HUES64 (cell line): ENCODE data around the gene LGR5.
A peak's percentile ranks its signal among the peaks of the same experiment; 100 is the strongest.

Experiments
- H3K27ac ChIP-seq: 2 replicates; pipeline ENCODE4 v1.7.0; 2013; ENCODE audit warnings: low read depth, low read length, inconsistent platforms
- H3K27me3 ChIP-seq: 2 replicates; pipeline ENCODE4 v1.6.1; 2013; ENCODE audit warnings: mild to moderate bottlenecking, low read length; ENCODE audit not compliant: insufficient read depth
- H3K36me3 ChIP-seq: 2 replicates; pipeline ENCODE4 v1.6.1; 2013; ENCODE audit warnings: mild to moderate bottlenecking, low read length; ENCODE audit not compliant: insufficient read depth
- H3K4me1 ChIP-seq: 2 replicates; pipeline ENCODE4 v1.6.1; 2013; ENCODE audit warnings: mild to moderate bottlenecking, low read length, moderate library complexity; ENCODE audit not compliant: insufficient read depth
- H3K4me3 ChIP-seq: 2 replicates; pipeline ENCODE4 v1.5.1; 2013; ENCODE audit warnings: mild to moderate bottlenecking, low read length, moderate library complexity
- H3K9ac ChIP-seq: 2 replicates; pipeline ENCODE4 v1.6.1; 2013; ENCODE audit warnings: mild to moderate bottlenecking, low read depth, low read length
- H3K9me3 ChIP-seq: 2 replicates; pipeline ENCODE4 v1.6.1; 2013; ENCODE audit warnings: low read depth, low read length; ENCODE audit not compliant: insufficient read depth
- WGBS: fragments of 150-250, 120-280 bp; methylation state at CpG from one replicate; pipeline ENCODE4 v1.1.7; 2013; ENCODE audit warnings: missing lambda C conversion rate; 5-methylcytosine and 5-hydroxymethylcytosine counted together

Gene LGR5

DNA sequence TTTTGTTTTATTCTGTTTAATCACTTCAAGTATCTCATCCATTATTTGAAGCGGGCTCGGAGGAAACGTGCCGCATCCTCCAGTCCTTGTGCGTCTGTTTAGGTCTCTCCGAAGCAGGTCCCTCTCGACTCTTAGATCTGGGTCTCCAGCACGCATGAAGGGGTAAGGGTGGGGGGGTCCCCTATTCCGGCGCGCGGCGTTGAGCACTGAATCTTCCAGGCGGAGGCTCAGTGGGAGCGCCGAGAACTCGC is 311 bp upstream of the LGR5 start:
- H3K27ac ChIP-seq, result no peak overlapping the region
- peaks cover 14% of the 10 kb centered on the region for H3K9me3 ChIP-seq
- 3% methylated on average over 17 of the region's 17 CpGs for WGBS
- H3K27me3 ChIP-seq, result peaks cover 75% of the 10 kb centered on the region
- H3K4me1 ChIP-seq, result peaks cover 14% of the 10 kb centered on the region
- peak overlapping the region; percentile 63 for H3K4me3 ChIP-seq
- H3K9ac ChIP-seq, result no peak overlapping the region; the same call in 1 of the 2 replicates
- H3K36me3 ChIP-seq, result no peaks in the 10 kb centered on the region

DNA sequence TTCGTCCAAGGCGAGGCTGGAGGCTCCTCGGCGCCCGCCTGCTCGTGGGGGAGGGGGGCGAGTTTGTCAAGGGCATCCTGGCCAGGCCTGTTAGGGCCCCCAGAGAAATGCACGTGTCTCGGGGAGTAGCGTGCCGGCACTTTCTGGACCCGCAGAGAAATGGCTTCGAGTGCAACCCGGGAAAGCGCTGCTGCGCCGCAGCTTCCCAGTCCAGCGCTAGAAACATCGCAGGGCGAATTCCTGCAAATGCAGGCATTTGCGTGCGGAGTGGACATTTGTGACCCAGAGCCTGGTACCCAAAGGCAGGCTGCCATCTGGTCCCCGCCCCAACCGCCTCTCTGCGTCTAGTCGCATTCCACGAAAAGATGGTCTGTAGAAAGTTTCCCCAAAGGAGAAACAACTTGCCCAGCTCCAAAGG is 756 bp downstream of the LGR5 start:
- WGBS, result 1% methylated on average over 27 of the region's 27 CpGs
- Histone ChIP-seq H3K9me3 (peaks cover 14% of the 10 kb centered on the region), H3K27me3 (peaks cover 78% of the 10 kb centered on the region), H3K4me3 (peak overlapping the region; percentile 63), H3K4me1 (peaks cover 14% of the 10 kb centered on the region), H3K36me3 (no peaks in the 10 kb centered on the region), H3K27ac (no peak overlapping the region), H3K9ac (no peak overlapping the region)

DNA sequence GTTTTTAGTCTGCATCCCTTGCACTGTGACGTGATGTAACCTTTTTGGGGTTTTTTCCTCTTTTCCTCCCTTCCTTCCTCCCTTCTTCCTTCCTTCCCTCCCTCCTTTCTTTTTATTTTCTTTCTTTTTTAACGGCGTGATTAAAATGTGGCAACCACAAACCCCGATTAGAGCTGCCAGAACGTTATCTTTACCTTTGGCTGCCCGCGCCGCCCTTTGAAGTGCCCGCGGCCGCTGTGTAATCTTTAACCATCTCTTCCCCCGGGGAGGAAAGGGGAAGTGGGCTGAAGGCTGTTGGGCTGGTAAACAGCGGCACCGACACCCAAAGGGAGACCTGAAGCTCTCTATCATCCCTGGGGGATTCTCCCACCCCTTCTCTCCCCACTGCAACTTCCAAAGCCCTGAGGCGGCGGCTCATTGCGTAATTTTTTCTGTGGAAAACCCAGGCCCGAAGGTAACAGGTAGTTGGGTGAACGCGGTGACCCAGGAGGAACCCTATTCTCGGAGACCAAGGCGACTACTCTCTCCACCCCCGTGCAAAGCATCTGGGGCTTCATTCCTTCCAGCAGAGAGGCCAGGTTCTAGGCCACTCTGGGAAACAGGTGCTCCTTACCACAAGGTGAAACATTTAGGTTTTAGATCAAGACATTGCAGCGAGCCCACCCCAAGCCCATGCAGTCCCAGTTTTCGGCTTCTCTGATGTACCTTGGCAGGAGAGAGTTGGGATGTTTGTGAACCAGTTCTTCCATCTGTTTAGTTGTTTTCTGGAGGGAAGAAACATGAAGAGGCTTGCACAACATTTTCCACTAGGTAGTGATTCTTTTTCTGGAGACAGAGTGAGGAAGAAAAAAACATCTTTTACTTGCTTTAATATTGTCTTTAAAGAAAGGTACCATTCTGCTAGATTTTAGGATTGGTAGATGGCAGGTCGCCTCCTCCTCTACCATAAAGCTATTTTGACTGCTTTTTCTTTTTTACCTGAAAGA is 1.5 kb downstream of the LGR5 start:
- Histone ChIP-seq H3K27ac (no peak overlapping the region), H3K4me1 (peaks cover 14% of the 10 kb centered on the region), H3K27me3 (peaks cover 78% of the 10 kb centered on the region)

DNA sequence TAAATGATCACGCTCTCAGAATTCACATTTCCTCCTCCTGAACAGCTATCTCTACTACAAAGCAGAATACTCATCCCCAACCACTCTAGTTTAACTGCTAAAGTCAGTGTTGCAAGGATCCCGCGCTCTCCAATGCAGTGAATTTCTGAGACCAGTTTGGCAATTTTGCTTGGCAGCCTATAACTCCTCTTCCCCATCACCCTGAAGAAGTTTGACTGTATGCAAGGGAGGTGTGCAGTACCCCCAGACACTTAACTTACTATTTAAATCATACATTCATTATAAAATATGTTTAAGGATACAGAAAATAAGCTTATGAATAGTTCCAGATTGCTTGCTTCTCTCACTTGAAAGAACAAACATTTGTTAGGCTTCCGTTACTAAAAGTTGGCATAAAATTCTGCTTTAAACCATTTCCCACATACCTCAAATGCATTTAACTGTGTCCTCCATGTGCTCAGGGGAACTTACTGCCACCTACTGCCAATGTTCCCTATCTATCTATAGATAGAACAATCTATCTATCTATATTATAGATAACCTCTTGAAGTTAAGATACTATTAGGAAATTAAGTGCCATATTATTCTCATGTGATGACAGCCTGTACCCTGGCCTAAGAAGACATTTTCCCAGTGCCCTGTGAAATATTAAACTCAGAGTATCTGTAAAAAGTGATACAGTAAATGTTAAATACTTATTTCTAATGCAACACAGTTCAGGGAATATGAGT is 2.4 kb downstream of the LGR5 start:
- Histone ChIP-seq H3K9me3 (no peaks in the 10 kb centered on the region), H3K4me1 (peaks cover 14% of the 10 kb centered on the region), H3K36me3 (no peaks in the 10 kb centered on the region), H3K27me3 (peaks cover 76% of the 10 kb centered on the region), H3K27ac (no peak overlapping the region), H3K9ac (no peak overlapping the region), H3K4me3 (no peak overlapping the region)
- WGBS, result 84% methylated on average over 4 of the region's 4 CpGs

More for the DNA sequence above, 1.5 kb downstream of the LGR5 start:
- Histone ChIP-seq H3K4me3 (peak overlapping the region; percentile 63), H3K36me3 (no peaks in the 10 kb centered on the region), H3K9me3 (peaks cover 7% of the 10 kb centered on the region), H3K9ac (no peak overlapping the region)
- WGBS, result 9% methylated on average over 21 of the region's 26 CpGs

DNA sequence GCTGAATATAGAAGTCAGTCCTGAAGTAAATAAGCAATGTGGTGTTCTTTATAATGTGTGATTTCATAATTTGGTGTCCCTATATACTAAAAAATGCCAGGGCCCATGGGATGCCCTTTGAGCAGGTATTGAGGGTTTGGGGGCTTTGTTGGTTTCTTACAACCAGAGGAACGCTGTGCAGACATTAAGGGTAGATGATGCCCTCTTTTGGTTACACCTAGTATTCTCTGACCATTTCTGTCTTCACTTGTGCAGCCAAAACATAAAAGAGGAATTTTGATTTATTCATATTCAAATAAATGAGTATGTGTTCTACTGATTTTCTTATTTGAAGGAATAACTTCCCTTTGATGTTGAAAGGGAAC is 3.0 kb downstream of the LGR5 start:
- no peaks in the 10 kb centered on the region for H3K9me3 ChIP-seq
- WGBS, result 90% methylated on average over 1 of the region's 1 CpG
- peaks cover 14% of the 10 kb centered on the region for H3K4me1 ChIP-seq
- no peak overlapping the region for H3K9ac ChIP-seq
- no peaks in the 10 kb centered on the region for H3K36me3 ChIP-seq
- no peak overlapping the region for H3K4me3 ChIP-seq
- peaks cover 70% of the 10 kb centered on the region for H3K27me3 ChIP-seq
- H3K27ac ChIP-seq, result no peak overlapping the region

DNA sequence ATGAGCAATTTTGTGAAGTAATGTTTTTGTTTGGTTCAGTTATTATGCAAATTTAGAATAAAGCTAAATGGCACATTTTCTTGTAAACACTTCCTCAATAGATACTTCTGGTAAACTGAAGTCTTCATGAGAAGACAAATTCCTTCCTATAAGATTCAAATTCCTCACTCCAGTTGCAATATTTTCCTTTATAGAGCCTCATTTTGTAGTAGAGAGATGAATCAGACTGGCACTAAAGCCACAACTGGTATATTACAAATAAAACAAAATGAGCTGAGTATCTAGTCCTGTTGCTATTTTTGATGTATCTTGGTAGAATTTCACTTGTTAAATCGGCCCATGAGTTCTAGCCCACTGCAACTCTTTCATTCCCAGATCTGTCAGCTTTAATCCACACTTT is 5.5 kb downstream of the LGR5 start:
- Histone ChIP-seq H3K36me3 (no peaks in the 10 kb centered on the region), H3K27ac (no peak overlapping the region), H3K4me1 (0 out of 2 replicates have a peak, but pooled peaks cover 5% of the 10 kb centered on the region), H3K9me3 (no peaks in the 10 kb centered on the region), H3K27me3 (peaks cover 45% of the 10 kb centered on the region), H3K4me3 (no peak overlapping the region), H3K9ac (no peak overlapping the region)
- 85% methylated on average over 1 of the region's 1 CpG for WGBS

DNA sequence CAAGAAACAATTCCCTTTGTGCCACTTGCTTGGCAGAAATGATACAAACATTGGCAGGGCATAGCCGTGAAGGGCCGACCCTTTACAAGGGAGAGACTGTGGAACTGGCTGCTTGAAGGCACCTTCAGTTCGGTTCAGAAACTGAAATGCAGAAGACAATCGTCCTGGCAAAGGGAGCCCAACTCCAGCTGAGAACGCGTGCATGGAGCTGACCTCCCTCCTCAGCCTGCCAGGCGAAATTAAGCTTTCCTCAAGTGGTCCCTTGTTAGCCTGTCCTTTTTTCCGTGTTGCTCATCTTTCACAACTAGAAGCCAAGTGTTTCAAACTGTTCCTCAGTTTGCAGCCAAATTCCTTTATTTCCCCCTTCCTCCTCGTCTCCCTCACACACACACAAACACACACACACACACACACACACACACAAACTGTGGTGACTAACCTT is 8.1 kb downstream of the LGR5 start:
- WGBS, result 75% methylated on average over 9 of the region's 9 CpGs
- H3K27me3 ChIP-seq, result peaks cover 19% of the 10 kb centered on the region
- H3K4me3 ChIP-seq, result no peak overlapping the region
- no peaks in the 10 kb centered on the region for H3K9me3 ChIP-seq
- no peaks in the 10 kb centered on the region for H3K4me1 ChIP-seq
- H3K36me3 ChIP-seq, result no peaks in the 10 kb centered on the region
- no peak overlapping the region for H3K9ac ChIP-seq
- H3K27ac ChIP-seq, result no peak overlapping the region

DNA sequence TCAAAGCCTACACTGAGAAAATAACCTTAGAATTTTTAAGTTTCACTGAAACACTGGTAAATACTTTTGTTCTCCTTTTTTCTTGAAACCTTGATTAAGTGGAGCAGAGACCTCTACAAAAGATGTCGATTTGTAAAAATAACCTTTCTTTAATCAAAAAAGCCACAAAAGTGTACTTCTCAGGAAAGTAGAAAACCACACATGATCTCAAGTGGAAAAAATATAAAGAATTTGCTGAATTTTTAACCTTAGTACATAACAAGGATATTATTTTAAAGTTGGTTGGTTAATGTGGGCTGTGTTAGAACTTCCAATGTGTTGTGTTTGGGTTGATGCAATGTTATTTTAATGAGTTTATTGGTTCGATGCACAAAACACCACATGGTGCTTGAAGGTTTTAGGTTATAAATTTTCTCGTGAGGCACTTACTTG is 8.6 kb downstream of the LGR5 start:
- Histone ChIP-seq H3K4me1 (no peaks in the 10 kb centered on the region), H3K36me3 (no peaks in the 10 kb centered on the region), H3K27me3 (peaks cover 14% of the 10 kb centered on the region), H3K27ac (no peak overlapping the region), H3K4me3 (no peak overlapping the region), H3K9ac (no peak overlapping the region), H3K9me3 (no peaks in the 10 kb centered on the region)
- 98% methylated on average over 2 of the region's 3 CpGs for WGBS

DNA sequence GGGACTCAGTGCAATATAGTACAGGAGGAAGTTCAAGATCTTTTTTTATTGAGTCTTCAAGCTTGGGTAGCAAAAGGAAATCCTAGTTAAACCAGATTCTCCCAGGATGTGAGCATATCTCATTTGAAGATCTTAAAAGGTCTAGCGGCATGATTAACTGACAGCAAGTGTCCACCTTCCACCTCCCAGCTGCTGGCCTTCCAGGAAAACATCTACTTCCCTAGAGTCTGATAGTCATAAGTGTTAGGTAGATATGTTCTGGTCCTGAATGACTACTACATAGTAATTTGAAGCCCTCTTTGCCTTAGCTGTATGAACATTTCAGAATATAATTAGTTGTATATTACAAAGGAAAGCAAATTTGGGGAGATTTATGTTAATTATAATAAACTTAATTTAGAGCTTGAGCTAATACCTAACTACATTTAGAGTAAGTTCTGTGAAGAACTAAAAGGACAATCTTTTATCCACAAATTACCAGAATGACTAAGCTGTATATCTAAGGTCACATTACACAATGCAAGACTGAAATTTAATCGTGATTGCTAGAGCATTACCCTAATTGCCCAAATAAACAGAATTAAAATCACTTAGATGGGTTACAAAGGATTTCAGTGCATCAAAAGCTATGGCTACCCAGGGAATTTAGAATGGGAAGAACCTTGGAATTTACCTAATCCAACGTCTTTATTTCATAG is 9.9 kb downstream of the LGR5 start:
- WGBS, result 100% methylated on average over 2 of the region's 3 CpGs
- Histone ChIP-seq H3K4me1 (no peaks in the 10 kb centered on the region), H3K4me3 (no peak overlapping the region), H3K9me3 (no peaks in the 10 kb centered on the region), H3K27ac (no peak overlapping the region), H3K27me3 (peaks cover under 1% of the 10 kb centered on the region; the same call in 1 of the 2 replicates), H3K9ac (no peak overlapping the region), H3K36me3 (no peaks in the 10 kb centered on the region)

DNA sequence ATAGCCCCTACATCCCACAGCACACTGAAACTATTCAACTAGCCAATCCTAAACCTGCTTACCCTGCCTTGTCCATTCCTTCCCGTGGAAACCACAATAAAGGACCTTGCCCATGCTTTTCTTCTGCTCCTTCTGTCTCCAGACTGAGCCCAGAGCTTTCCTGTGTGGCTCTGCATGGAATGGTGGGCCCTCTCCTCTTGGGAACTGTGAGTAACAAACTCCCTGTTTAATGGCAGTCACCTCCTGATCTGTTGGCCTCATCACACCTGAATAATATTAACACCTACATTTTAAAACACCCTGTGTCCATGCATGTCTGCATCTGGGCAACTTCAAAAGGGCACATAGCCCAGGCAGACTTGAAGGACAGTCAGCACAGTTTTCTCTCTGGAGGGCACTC is 12.4 kb downstream of the LGR5 start:
- Histone ChIP-seq H3K4me3 (no peak overlapping the region), H3K9me3 (no peaks in the 10 kb centered on the region), H3K9ac (no peak overlapping the region), H3K27me3 (no peaks in the 10 kb centered on the region), H3K4me1 (peaks cover 21% of the 10 kb centered on the region), H3K36me3 (no peaks in the 10 kb centered on the region), H3K27ac (no peak overlapping the region)
- WGBS, result 68% methylated on average over 1 of the region's 1 CpG
